Kidney (tissue), 14 donors: ENCODE results near the gene SLC29A4. TPM values are rescaled to one million over a fixed set of nuclear protein-coding genes. Genes with fewer than 3 reads are reported as not detected.
"Not testable (repeated sequence)": the region's sequence is repeated elsewhere in the genome, so short reads cannot be mapped to it uniquely, and the experiment has no call there.

Experiments used
- DNase-seq, 5 donors: peaks; one replicate each; pipeline ENCODE4 v3.0.0-alpha.2; 2013 to 2020
- FAIRE-seq: peaks from 2 replicates; lab custom pipeline; 2012; peaks lifted over from hg19 to GRCh38; lab: Jason Lieb, UNC
- H3K27ac ChIP-seq, 2 donors: one replicate each; pipeline ENCODE4 v1.7.0; 2013; ENCODE audit warnings: low read depth in 2 of 2, low read length in 2 of 2, inconsistent platforms in 1 of 2
- H3K27me3 ChIP-seq: one replicate; pipeline ENCODE4 v1.7.1; 2013; ENCODE audit warnings: low read length, inconsistent platforms; ENCODE audit not compliant: control insufficient read depth, insufficient read depth
- H3K36me3 ChIP-seq, 3 donors: one replicate each; pipeline versions ENCODE4 v1.7.0 to v1.7.1; 2013; ENCODE audit warnings: low read length in 3 of 3, control low read depth in 1 of 3, inconsistent platforms in 1 of 3; ENCODE audit not compliant: insufficient read depth in 3 of 3, control insufficient read depth in 2 of 3
- H3K4me1 ChIP-seq, 3 donors: one replicate each; pipeline versions ENCODE4 v1.7.0 to v1.7.1; 2013; ENCODE audit warnings: low read length in 3 of 3, inconsistent platforms in 1 of 3, low read depth in 1 of 3; ENCODE audit not compliant: control insufficient read depth in 2 of 3, insufficient read depth in 2 of 3
- H3K4me3 ChIP-seq, 3 donors: one replicate each; pipeline versions ENCODE4 v1.7.0 to v1.8.1; 2013; ENCODE audit warnings: low read length in 3 of 3, control low read depth in 1 of 3, inconsistent platforms in 1 of 3
- H3K9ac ChIP-seq, 3 donors: one replicate each; pipeline versions ENCODE4 v1.7.0 to v1.7.1; 2013; ENCODE audit warnings: low read length in 3 of 3, control low read depth in 1 of 3, inconsistent platforms in 1 of 3
- H3K9me3 ChIP-seq, 3 donors: one replicate each; pipeline versions ENCODE4 v1.7.0 to v1.7.1; 2013; ENCODE audit warnings: low read length in 3 of 3, control low read depth in 1 of 3, inconsistent platforms in 1 of 3; ENCODE audit not compliant: control insufficient read depth in 2 of 3, insufficient read depth in 1 of 3
- intact Hi-C: fragments of 100-400 bp; cut with DNase I; formaldehyde crosslinking; loops from one replicate; pipeline ENCODE4 v1.11.1; 2022
- polyA plus RNA-seq: library from polyadenylated mRNA; stranded (reverse); fragments of 350-450 nt; fragmentation: Illumina TruSeq; extraction: RNeasy Lipid Tissue Mini Kit (QIAGEN cat#74804); gene quantifications from one replicate; pipeline ENCODE4 v1.2.3, GENCODE V29; 2014; ENCODE audit warnings: low read depth, low replicate concordance; ENCODE audit not compliant: insufficient read depth
- total RNA-seq: library from RNA; stranded (reverse); fragmentation: NEBNext Ultra II Directional; extraction: Animal tissue kit (Norgen Biotek cat#: 25700); gene quantifications from one replicate; pipeline ENCODE4 v1.2.1, GENCODE V29; 2021
- TF ChIP-seq, protein P1 (sequence below): IDR thresholded peaks from 3 replicates; pipeline ENCODE4 v1.5.1; 2012; ENCODE audit warnings: mild to moderate bottlenecking, moderate library complexity, borderline replicate concordance; ENCODE audit not compliant: insufficient read depth; ENCODE audit errors: extremely low read depth
- donor health status: control.
- donor health status: control.
- donor health status: control.
- donor health status: control.
- donor health status: control.
- donor health status: DM: yes; HTN: yes; CAD: no.
- donor health status: Normal renal cell carcinoma (clear cell type).

SLC29A4 gene
- total and polyA plus RNA-seq, 2 donors from 2014 or later, result 3.4 to 6.8 TPM

DNA sequence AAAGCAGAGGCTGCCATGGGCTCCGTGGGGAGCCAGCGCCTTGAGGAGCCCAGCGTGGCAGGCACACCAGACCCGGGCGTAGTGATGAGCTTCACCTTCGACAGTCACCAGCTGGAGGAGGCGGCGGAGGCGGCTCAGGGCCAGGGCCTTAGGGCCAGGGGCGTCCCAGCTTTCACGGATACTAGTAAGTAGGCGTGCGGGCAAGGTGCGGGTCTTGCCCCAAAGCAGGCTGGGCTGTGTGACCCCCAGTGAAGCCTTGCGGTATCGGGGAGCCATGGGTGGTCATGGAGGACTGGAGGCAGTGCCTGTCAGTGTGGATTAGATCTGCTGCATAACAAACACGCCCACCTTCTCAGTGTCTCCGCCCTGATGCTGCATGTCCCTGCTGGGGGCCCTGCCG is 5.1 kb downstream of the SLC29A4 start:
- H3K4me3 ChIP-seq, result no peak overlapping the region
- FAIRE-seq (no peak), DNase-seq (no peak)
- intact Hi-C loops, result no loop called here
- no peaks in the 10 kb centered on the region for H3K27me3 ChIP-seq
- TF ChIP-seq, protein P1, sequence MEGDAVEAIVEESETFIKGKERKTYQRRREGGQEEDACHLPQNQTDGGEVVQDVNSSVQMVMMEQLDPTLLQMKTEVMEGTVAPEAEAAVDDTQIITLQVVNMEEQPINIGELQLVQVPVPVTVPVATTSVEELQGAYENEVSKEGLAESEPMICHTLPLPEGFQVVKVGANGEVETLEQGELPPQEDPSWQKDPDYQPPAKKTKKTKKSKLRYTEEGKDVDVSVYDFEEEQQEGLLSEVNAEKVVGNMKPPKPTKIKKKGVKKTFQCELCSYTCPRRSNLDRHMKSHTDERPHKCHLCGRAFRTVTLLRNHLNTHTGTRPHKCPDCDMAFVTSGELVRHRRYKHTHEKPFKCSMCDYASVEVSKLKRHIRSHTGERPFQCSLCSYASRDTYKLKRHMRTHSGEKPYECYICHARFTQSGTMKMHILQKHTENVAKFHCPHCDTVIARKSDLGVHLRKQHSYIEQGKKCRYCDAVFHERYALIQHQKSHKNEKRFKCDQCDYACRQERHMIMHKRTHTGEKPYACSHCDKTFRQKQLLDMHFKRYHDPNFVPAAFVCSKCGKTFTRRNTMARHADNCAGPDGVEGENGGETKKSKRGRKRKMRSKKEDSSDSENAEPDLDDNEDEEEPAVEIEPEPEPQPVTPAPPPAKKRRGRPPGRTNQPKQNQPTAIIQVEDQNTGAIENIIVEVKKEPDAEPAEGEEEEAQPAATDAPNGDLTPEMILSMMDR, result no peak
- H3K9ac ChIP-seq, result no peak overlapping the region
- H3K36me3 ChIP-seq, result no peaks in the 10 kb centered on the region
- H3K9me3 ChIP-seq, result no peaks in the 10 kb centered on the region
- peaks cover 0 to 7% (median 0%) of the 10 kb centered on the region in 3 donors for H3K4me1 ChIP-seq
- H3K27ac ChIP-seq, result no peak overlapping the region

GRCh38 chr7:5288560-5288959 is 5.8 kb downstream of the SLC29A4 start:
- H3K4me1 ChIP-seq, DNase-seq, H3K4me3 ChIP-seq, H3K27me3 ChIP-seq, H3K27ac ChIP-seq, intact Hi-C loops, H3K9me3 ChIP-seq, H3K36me3 ChIP-seq, FAIRE-seq, H3K9ac ChIP-seq: not testable (repeated sequence)

DNA sequence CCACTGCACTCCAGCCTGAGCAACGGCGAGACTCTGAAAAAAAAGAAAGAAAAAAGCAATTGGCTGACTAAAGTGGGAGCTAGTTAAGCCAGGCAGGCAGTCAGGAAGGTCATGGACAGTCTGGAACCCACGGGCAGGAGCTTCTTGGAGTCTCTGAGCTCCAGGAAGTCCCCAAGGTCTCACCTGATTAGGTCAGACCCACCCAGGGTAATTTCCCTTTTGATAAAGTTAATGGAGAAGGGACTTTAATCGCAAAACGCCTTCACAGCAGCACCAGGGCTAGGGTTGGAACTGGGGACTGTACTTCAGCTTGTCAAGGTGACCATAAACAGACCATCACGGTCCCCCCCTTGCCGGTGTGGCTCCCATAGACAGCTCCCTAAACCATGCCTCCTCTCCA is 6.6 kb downstream of the SLC29A4 start:
- H3K4me3 ChIP-seq, result no peak overlapping the region
- H3K36me3 ChIP-seq, result no peaks in the 10 kb centered on the region
- TF ChIP-seq, protein P1, result no peak
- FAIRE-seq, result no peak
- DNase-seq, result no peak
- no peak overlapping the region for H3K9ac ChIP-seq
- H3K27ac ChIP-seq, result no peak overlapping the region
- peaks cover 0 to 5% (median 0%) of the 10 kb centered on the region in 3 donors for H3K4me1 ChIP-seq
- no peaks in the 10 kb centered on the region for H3K27me3 ChIP-seq
- no peaks in the 10 kb centered on the region for H3K9me3 ChIP-seq
- intact Hi-C loops, result no loop called here

DNA sequence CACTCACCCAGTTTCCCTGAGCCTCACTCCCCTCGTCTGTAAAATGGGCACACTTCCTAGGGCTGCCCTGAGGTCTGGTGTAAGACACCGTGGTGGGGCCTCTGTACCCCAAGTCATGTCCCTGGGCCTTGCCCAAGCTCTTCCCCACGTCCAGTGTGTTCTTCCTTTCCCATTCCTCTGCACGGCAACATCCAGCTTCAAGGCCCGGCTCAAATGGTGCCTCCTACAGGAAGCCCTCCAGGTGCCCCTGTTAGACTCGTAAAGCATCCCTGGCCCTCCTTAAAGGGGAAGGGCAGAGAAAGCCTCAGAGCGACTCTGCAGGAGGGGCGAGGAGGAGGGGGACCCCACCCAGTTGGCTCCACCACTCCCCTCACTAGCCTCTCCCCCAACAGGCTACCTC is 8.6 kb downstream of the SLC29A4 start:
- FAIRE-seq, result no peak
- intact Hi-C loops, result no loop called here
- no peaks in the 10 kb centered on the region for H3K9me3 ChIP-seq
- no peaks in the 10 kb centered on the region for H3K36me3 ChIP-seq
- no peak overlapping the region for H3K9ac ChIP-seq
- DNase-seq, result no peak
- no peak overlapping the region for H3K27ac ChIP-seq
- H3K27me3 ChIP-seq, result no peaks in the 10 kb centered on the region
- TF ChIP-seq, protein P1, result no peak
- H3K4me1 ChIP-seq, result no peaks in the 10 kb centered on the region
- no peak overlapping the region for H3K4me3 ChIP-seq

- H3K4me3 ChIP-seq, H3K27me3 ChIP-seq, H3K9me3 ChIP-seq, H3K27ac ChIP-seq, H3K36me3 ChIP-seq, DNase-seq, H3K9ac ChIP-seq, intact Hi-C loops, FAIRE-seq, H3K4me1 ChIP-seq: not testable (repeated sequence)
Measured at GRCh38 chr7:5291711-5292335, 9.1 kb downstream of the SLC29A4 start.
